Ascending aorta (tissue), 2 donors: Measurements from ENCODE around the gene ARHGAP15. TPM values are rescaled to one million over a fixed set of nuclear protein-coding genes. Genes with fewer than 3 reads are reported as not detected.
A peak's percentile ranks its signal among the peaks of the same experiment; 100 is the strongest.

Experiments
- DNase-seq, 2 donors: peaks; one replicate each; pipeline ENCODE4 v3.0.0-alpha.2; 2019; ENCODE audit warnings: low spot score in 2 of 2
- H3K27ac ChIP-seq, 2 donors: fragments of 200-600 bp; sonication (generic); one replicate each; pipeline ENCODE4 v1.5.1; 2016 to 2017; ENCODE audit warnings: mild to moderate bottlenecking in 1 of 2
- H3K27me3 ChIP-seq: fragments of 200-600 bp; sonication (generic); one replicate; pipeline ENCODE4 v1.5.1; 2017
- H3K36me3 ChIP-seq, 2 donors: fragments of 200-600 bp; sonication (generic); one replicate each; pipeline ENCODE4 v1.5.1; 2016
- H3K4me1 ChIP-seq, 2 donors: fragments of 200-600 bp; sonication (generic); one replicate each; pipeline ENCODE4 v1.5.1; 2016 to 2017; ENCODE audit warnings: mild to moderate bottlenecking in 1 of 2
- H3K4me3 ChIP-seq, 2 donors: fragments of 200-600 bp; sonication (generic); one replicate each; pipeline ENCODE4 v1.5.1; 2016 to 2017; ENCODE audit warnings: mild to moderate bottlenecking in 1 of 2
- H3K9me3 ChIP-seq, 2 donors: fragments of 200-600 bp; sonication (generic); one replicate each; pipeline ENCODE4 v1.5.1; 2016
- intact Hi-C: fragments of 100-400 bp; cut with DNase I; formaldehyde crosslinking; loops from one replicate; pipeline ENCODE4 v1.15.1; 2023
- total RNA-seq: library from RNA; depleted of rRNA; stranded (reverse); fragments of >200 nt; gene quantifications from one replicate; pipeline ENCODE4 v1.1.0, GENCODE V29; 2016
- TF ChIP-seq, protein P1 (sequence below), 3 experiments: fragments of 200-600 bp in 2 of 3; fragments of 450-650 bp in 1 of 3; sonication (generic) in 2 of 3; IDR thresholded peaks; one replicate each; pipeline ENCODE4 v1.5.1; 2016 to 2019; ENCODE audit warnings: antibody characterized with exemption in 3 of 3, mild to moderate bottlenecking in 1 of 3, moderate library complexity in 1 of 3

ARHGAP15 gene
- total RNA-seq, 1 donor from 2014 or later, result 1.4 TPM

DNA sequence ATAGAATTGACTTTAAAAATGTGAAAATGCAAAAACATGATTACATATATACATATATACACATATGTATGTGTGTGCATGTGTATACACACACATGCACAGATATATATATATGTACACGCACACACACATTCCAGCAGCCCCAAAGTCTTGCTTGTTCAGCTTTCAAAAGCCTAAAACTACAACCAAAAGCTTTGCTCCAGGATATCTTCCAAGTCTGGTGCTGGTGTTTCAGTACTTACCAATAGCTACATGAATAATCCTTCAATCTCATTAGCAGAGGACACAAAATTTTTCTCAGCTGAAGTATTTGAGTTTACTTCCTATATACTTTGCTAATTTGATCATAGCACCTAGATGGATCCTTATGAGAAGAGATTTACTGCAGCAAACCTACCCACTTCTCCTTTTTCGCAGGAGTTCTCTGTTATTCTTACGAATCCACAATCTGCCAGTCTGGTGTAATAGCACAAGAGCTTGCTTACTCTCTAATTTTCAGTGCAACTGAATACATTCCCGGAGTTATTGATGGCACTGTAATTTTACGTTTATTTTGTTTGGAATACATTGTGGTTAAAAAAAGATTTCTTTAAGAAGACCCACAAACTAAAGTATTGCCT, 553.3 kb downstream of the ARHGAP15 start:
- no peak overlapping the region for H3K27ac ChIP-seq

DNA sequence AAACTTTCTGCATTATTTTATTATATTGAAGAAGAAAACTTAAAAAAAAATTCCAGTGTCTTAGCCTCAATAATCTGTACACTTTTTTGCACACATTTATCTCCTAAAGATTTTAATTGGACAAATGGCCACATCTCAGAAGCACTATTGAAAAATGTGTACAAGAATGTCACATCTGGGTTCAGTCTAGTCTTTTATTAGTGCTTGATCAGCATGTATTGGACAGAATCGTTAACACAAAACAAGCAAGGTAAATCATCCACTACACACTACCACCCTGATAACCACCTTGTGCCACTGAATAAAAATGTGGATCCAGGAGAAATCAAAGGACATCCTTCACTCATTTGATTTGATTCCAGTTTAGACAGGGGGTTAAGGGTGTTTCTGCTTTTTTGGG, 554.8 kb downstream of the ARHGAP15 start:
- TF ChIP-seq, protein P1, sequence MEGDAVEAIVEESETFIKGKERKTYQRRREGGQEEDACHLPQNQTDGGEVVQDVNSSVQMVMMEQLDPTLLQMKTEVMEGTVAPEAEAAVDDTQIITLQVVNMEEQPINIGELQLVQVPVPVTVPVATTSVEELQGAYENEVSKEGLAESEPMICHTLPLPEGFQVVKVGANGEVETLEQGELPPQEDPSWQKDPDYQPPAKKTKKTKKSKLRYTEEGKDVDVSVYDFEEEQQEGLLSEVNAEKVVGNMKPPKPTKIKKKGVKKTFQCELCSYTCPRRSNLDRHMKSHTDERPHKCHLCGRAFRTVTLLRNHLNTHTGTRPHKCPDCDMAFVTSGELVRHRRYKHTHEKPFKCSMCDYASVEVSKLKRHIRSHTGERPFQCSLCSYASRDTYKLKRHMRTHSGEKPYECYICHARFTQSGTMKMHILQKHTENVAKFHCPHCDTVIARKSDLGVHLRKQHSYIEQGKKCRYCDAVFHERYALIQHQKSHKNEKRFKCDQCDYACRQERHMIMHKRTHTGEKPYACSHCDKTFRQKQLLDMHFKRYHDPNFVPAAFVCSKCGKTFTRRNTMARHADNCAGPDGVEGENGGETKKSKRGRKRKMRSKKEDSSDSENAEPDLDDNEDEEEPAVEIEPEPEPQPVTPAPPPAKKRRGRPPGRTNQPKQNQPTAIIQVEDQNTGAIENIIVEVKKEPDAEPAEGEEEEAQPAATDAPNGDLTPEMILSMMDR (IDR thresholded peaks at IDR 0.05), result no peak
- Histone ChIP-seq H3K4me1 (no peaks in the 10 kb centered on the region), H3K9me3 (no peaks in the 10 kb centered on the region), H3K27me3 (no peaks in the 10 kb centered on the region), H3K4me3 (no peak overlapping the region), H3K36me3 (no peaks in the 10 kb centered on the region), H3K27ac (no peak overlapping the region)
- no peak for DNase-seq
- intact Hi-C loops, result no loop called here

More for the DNA sequence above, 553.3 kb downstream of the ARHGAP15 start:
- no peak overlapping the region for H3K4me3 ChIP-seq
- TF ChIP-seq, protein P1 (IDR thresholded peaks at IDR 0.05), result no peak
- H3K36me3 ChIP-seq, result no peaks in the 10 kb centered on the region
- no peaks in the 10 kb centered on the region for H3K4me1 ChIP-seq
- no peaks in the 10 kb centered on the region for H3K9me3 ChIP-seq
- no peaks in the 10 kb centered on the region for H3K27me3 ChIP-seq
- intact Hi-C loops, result no loop called here
- DNase-seq, result no peak

DNA sequence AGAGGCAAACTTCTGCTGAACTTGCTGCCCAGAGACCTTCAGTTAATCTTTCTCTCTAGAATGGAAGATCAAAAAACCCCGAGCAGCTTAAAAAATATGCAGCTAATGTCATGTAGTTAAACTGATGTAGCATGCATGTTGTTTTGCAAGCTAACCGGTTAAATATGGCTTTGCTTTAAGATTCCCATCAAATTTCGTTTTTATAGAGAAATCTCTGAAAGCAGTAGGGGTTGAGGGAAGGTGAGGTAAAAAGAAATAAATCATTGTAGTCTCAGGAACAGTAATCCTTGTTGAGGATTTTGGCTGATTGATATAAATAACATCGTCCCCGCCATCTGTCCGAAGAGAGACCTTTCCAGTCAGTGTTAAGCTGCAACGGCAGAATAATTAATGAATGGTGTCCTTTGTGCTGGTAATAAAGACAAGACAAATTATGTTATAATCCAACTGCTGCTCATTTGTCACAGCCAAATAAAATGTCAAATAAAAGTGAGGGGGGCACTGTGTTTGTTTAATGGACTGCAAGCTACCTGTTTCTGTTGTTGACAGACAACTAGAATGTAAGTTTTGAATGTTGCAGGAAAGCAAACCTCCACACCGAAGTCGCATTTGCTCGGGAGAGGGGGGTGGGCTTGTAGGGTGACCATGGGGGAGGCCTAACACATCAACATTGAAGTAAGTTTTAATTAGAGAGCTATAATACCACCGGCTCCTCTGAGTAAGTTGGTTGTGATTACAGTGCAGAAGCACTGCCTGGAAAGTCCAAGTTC, 555.5 kb downstream of the ARHGAP15 start:
- H3K27ac ChIP-seq, result no peak overlapping the region
- no peaks in the 10 kb centered on the region for H3K27me3 ChIP-seq
- no peak overlapping the region for H3K4me3 ChIP-seq
- intact Hi-C loops, result no loop called here
- H3K9me3 ChIP-seq, result no peaks in the 10 kb centered on the region
- no peaks in the 10 kb centered on the region for H3K36me3 ChIP-seq
- TF ChIP-seq, protein P1 (IDR thresholded peaks at IDR 0.05), result no peak
- no peak for DNase-seq
- H3K4me1 ChIP-seq, result no peaks in the 10 kb centered on the region

DNA sequence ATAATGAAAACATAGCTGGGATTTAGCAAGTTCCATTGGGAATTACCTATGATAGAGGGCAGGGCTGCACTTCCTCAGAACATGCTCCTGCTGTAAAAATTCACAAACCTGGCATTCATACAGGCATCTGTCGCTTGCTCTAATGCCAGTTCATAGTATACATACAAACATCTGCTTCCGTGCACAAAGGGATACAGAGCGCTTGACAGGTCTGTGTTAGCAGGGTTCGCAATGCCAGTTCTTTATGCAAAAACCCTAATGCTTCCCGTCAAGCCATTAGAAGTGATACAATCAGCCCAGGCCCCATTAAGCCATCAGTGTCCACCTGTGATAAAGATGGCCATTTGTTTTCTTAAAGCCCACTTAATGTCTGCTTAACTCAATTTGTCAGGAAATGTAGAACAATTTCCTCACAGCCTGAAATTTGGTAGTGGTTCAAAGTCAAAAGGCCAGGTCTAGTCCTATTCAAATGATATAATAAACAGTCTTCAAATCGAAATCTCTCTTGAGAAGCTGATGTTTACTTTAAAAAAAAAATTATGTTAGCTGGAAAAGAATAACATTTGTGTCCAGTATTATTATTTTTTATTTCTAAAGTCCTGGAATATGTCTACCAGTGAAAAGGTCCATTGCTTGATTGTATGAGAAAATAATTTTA, 556.3 kb downstream of the ARHGAP15 start:
- Histone ChIP-seq H3K27me3 (no peaks in the 10 kb centered on the region), H3K4me3 (no peak overlapping the region), H3K9me3 (no peaks in the 10 kb centered on the region), H3K4me1 (no peaks in the 10 kb centered on the region), H3K27ac (no peak overlapping the region), H3K36me3 (no peaks in the 10 kb centered on the region)
- intact Hi-C loops, result no loop called here
- DNase-seq, result no peak
- TF ChIP-seq, protein P1 (IDR thresholded peaks at IDR 0.05), result no peak

DNA sequence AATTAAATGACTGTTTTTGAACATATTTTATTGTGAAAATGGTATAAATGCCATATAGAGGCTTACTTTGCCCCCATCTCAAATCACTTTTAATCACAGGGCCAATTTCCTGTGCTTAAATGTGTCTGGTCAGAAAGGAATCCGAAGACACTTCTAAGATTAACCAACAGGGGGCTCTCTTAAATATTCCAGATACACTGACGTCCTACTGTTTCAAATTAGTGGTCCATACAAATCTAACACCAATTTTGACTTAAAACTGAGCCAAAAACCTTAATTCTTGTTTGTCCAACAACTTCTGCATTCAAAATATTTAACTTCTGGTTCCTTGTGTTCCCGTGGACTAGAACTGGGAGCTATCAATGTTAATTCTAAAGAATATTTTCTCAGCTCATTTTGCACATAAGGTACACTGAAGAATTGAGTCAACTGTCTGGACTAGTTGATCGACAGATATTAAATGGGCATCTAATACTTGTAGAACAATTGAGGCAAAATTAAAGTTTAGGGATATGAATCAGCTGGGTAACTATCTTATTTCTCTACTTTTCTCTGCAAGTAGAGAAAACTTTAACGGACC, 557.5 kb downstream of the ARHGAP15 start:
- H3K9me3 ChIP-seq, result no peaks in the 10 kb centered on the region

More for the DNA sequence above, 557.5 kb downstream of the ARHGAP15 start:
- Histone ChIP-seq H3K4me3 (no peak overlapping the region), H3K27ac (no peak overlapping the region), H3K36me3 (no peaks in the 10 kb centered on the region), H3K4me1 (no peaks in the 10 kb centered on the region), H3K27me3 (no peaks in the 10 kb centered on the region)
- TF ChIP-seq, protein P1 (IDR thresholded peaks at IDR 0.05), result peak in 2 of 3 experiments; percentile 36 to 58
- intact Hi-C loops, result no loop called here
- no peak for DNase-seq
